Gastrocnemius medialis (tissue), 4 donors: Measurements from ENCODE around the gene PARM1.

ENCODE experiments used
- POLR2A ChIP-seq, 2 donors: fragments of 450-650 bp; IDR thresholded peaks; one replicate each; pipeline ENCODE4 v1.6.1; 2017; ENCODE audit warnings: antibody characterized with exemption in 2 of 2, mild to moderate bottlenecking in 2 of 2, moderate library complexity in 2 of 2
- TF ChIP-seq, protein P1 (sequence below), 5 experiments: fragments of 450-650 bp in 3 of 5; fragments of 200-600 bp in 2 of 5; sonication (generic) in 2 of 5; IDR thresholded peaks in 4 of 5; conservative IDR thresholded peaks in 1 of 5; 1 replicate in 4 of 5; 2 replicates in 1 of 5; pipeline ENCODE4 v1.5.1; 2016 to 2019; ENCODE audit warnings: antibody characterized with exemption in 5 of 5, mild to moderate bottlenecking in 3 of 5, moderate library complexity in 3 of 5

DNA sequence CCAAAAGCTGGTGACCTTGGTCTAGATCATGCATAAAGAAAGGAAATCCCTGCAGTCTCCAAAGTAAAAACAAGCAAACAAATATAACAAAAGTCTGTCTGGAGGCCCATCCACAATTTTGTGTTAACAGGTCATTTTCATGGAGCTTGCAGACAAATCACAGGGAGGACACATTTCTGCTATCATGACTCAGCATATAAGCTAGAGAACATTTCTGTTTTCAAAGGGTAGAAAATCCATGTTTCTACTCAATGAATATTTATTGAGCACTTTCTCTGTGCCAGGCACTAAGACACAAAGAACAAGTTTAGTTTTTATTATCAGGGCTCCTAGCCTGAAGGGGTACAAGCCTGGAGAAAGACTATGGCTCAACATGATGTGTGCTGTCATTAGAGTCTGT lies 71.1 kb downstream of the PARM1 start:
- TF ChIP-seq, protein P1, sequence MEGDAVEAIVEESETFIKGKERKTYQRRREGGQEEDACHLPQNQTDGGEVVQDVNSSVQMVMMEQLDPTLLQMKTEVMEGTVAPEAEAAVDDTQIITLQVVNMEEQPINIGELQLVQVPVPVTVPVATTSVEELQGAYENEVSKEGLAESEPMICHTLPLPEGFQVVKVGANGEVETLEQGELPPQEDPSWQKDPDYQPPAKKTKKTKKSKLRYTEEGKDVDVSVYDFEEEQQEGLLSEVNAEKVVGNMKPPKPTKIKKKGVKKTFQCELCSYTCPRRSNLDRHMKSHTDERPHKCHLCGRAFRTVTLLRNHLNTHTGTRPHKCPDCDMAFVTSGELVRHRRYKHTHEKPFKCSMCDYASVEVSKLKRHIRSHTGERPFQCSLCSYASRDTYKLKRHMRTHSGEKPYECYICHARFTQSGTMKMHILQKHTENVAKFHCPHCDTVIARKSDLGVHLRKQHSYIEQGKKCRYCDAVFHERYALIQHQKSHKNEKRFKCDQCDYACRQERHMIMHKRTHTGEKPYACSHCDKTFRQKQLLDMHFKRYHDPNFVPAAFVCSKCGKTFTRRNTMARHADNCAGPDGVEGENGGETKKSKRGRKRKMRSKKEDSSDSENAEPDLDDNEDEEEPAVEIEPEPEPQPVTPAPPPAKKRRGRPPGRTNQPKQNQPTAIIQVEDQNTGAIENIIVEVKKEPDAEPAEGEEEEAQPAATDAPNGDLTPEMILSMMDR (IDR thresholded peaks at IDR 0.05 in 4 of 5, conservative IDR thresholded peaks at IDR 0.05 in 1 of 5) = no peak
- no peak for TF ChIP-seq POLR2A (IDR thresholded peaks at IDR 0.05)
